Hepatic stellate cell (primary cell): Measurements from ENCODE around the gene FOXO6.
A peak's percentile ranks its signal among the peaks of the same experiment; 100 is the strongest.

Source experiments
- DNase-seq: peaks from one replicate; pipeline ENCODE4 v3.0.0; 2011; ENCODE audit warnings: low spot score

Gene FOXO6

GRCh38 chr1:41409825-41410224 is 48.6 kb downstream of the FOXO6 start:
- no peak for DNase-seq

GRCh38 chr1:41410462-41410861 is 49.2 kb downstream of the FOXO6 start:
- DNase-seq = no peak

- no peak for DNase-seq
Observed at GRCh38 chr1:41411229-41411628, 50.0 kb downstream of the FOXO6 start.

GRCh38 chr1:41412748-41413147 is 51.5 kb downstream of the FOXO6 start:
- no peak for DNase-seq

GRCh38 chr1:41413748-41414281 is 52.6 kb downstream of the FOXO6 start:
- no peak for DNase-seq

GRCh38 chr1:41414296-41414695 is 53.1 kb downstream of the FOXO6 start:
- no peak for DNase-seq

GRCh38 chr1:41414716-41415306 is 53.6 kb downstream of the FOXO6 start:
- DNase-seq = no peak

GRCh38 chr1:41416081-41416480 is 54.8 kb downstream of the FOXO6 start:
- DNase-seq = no peak

- DNase-seq = peak; percentile 87
Observed at GRCh38 chr1:41416552-41417334, 55.5 kb downstream of the FOXO6 start.

GRCh38 chr1:41417335-41417682 is 56.1 kb downstream of the FOXO6 start:
- no peak for DNase-seq

- no peak for DNase-seq
Observed at GRCh38 chr1:41417746-41418145, 56.5 kb downstream of the FOXO6 start.

GRCh38 chr1:41418857-41419583 is 57.8 kb downstream of the FOXO6 start:
- DNase-seq = peak; percentile 90

- DNase-seq = no peak
Observed at GRCh38 chr1:41419584-41420295, 58.5 kb downstream of the FOXO6 start.

GRCh38 chr1:41420351-41420750 is 59.1 kb downstream of the FOXO6 start:
- no peak for DNase-seq

- no peak for DNase-seq
Observed at GRCh38 chr1:41420860-41421259, 59.6 kb downstream of the FOXO6 start.

GRCh38 chr1:41422306-41422705 is 61.1 kb downstream of the FOXO6 start:
- no peak for DNase-seq

GRCh38 chr1:41423511-41424191 is 62.4 kb downstream of the FOXO6 start:
- no peak for DNase-seq

- DNase-seq = no peak
Observed at GRCh38 chr1:41424581-41425118, 63.4 kb downstream of the FOXO6 start.

GRCh38 chr1:41425369-41425768 is 64.1 kb downstream of the FOXO6 start:
- no peak for DNase-seq

- DNase-seq = no peak
Observed at GRCh38 chr1:41426201-41426890, 65.1 kb downstream of the FOXO6 start.
